IPS-NIHi7 (cell line): ENCODE results near the gene HGD.
"Not testable (repeated sequence)": the region's sequence is repeated elsewhere in the genome, so short reads cannot be mapped to it uniquely, and the experiment has no call there.

Experiments used
- DNase-seq: peaks from one replicate; pipeline ENCODE4 v3.0.0; 2012; ENCODE audit warnings: mixed read lengths; ENCODE audit errors: extremely low spot score

Gene HGD

GRCh38 chr3:120638820-120639219, 43.2 kb downstream of the HGD start:
- DNase-seq, result not testable (repeated sequence)

GRCh38 chr3:120637851-120638559, 44.0 kb downstream of the HGD start:
- no peak for DNase-seq

GRCh38 chr3:120636795-120637401, 45.1 kb downstream of the HGD start:
- no peak for DNase-seq

- DNase-seq, result no peak
Measured at GRCh38 chr3:120634539-120634938, 47.5 kb downstream of the HGD start.

- DNase-seq, result no peak
Measured at GRCh38 chr3:120625159-120625586, 56.9 kb downstream of the HGD start.

GRCh38 chr3:120623727-120624093, 58.3 kb downstream of the HGD start:
- no peak for DNase-seq

- DNase-seq, result no peak
Measured at GRCh38 chr3:120622870-120623726, 58.9 kb downstream of the HGD start.

- no peak for DNase-seq
Measured at GRCh38 chr3:120622457-120622856, 59.6 kb downstream of the HGD start.

GRCh38 chr3:120616745-120617144, 65.3 kb downstream of the HGD start:
- not testable (repeated sequence) for DNase-seq

- DNase-seq, result no peak
Measured at GRCh38 chr3:120615847-120616609, 66.0 kb downstream of the HGD start.

GRCh38 chr3:120614765-120615164, 67.3 kb downstream of the HGD start:
- no peak for DNase-seq

GRCh38 chr3:120608506-120608905, 73.5 kb downstream of the HGD start:
- DNase-seq, result no peak

- DNase-seq, result no peak
Measured at GRCh38 chr3:120604784-120605183, 77.3 kb downstream of the HGD start.

GRCh38 chr3:120604382-120604781, 77.7 kb downstream of the HGD start:
- no peak for DNase-seq

- DNase-seq, result no peak
Measured at GRCh38 chr3:120602682-120603081, 79.4 kb downstream of the HGD start.

- no peak for DNase-seq
Measured at GRCh38 chr3:120601554-120601953, 80.5 kb downstream of the HGD start.

GRCh38 chr3:120599211-120599610, 82.8 kb downstream of the HGD start:
- no peak for DNase-seq

GRCh38 chr3:120597445-120598049, 84.5 kb downstream of the HGD start:
- no peak for DNase-seq

- no peak for DNase-seq
Measured at GRCh38 chr3:120596853-120597223, 85.2 kb downstream of the HGD start.

- peak; percentile 99 for DNase-seq
Measured at GRCh38 chr3:120596116-120596852, 85.8 kb downstream of the HGD start, which contains the start of gene NDUFB4. TSS of gene NDUFB4 (plus strand) at chr3:120596336. CDS start at chr3:120596360, 24 bp downstream.

GRCh38 chr3:120595788-120596115, 86.3 kb downstream of the HGD start:
- no peak for DNase-seq
